H9 (cell line): ENCODE data around the gene UQCR10. TPM values are rescaled to one million over a fixed set of nuclear protein-coding genes. Genes with fewer than 3 reads are reported as not detected.

Experiments
- DNase-seq: peaks from one replicate; pipeline ENCODE4 v3.0.0-alpha.2; 2017
- H2AFZ ChIP-seq: one replicate; pipeline ENCODE4 v1.6.1; 2013; ENCODE audit warnings: mild to moderate bottlenecking, low read length, control low read depth, moderate library complexity
- H2AK5ac ChIP-seq: 2 replicates; pipeline ENCODE4 v1.6.1; 2013; ENCODE audit warnings: low read length, control low read depth, mixed read lengths; ENCODE audit not compliant: insufficient read length
- H2BK120ac ChIP-seq: one replicate; pipeline ENCODE4 v1.6.1; 2013; ENCODE audit warnings: low read depth, mild to moderate bottlenecking, low read length, control low read depth, inconsistent platforms; ENCODE audit not compliant: poor library complexity, severe bottlenecking
- H2BK12ac ChIP-seq: 2 replicates; pipeline ENCODE4 v1.6.1; 2013; ENCODE audit warnings: low read length, control low read depth, mixed read lengths, low read depth; ENCODE audit not compliant: insufficient read length
- H2BK15ac ChIP-seq: 2 replicates; pipeline ENCODE4 v1.6.1; 2013; ENCODE audit warnings: low read depth, low read length, control low read depth
- H2BK20ac ChIP-seq: one replicate; pipeline ENCODE4 v1.6.1; 2013; ENCODE audit warnings: low read depth, mild to moderate bottlenecking, low read length, control low read depth, inconsistent platforms; ENCODE audit not compliant: poor library complexity, severe bottlenecking
- H2BK5ac ChIP-seq: 2 replicates; pipeline ENCODE4 v1.6.1; 2013; ENCODE audit warnings: low read length, control low read depth, mixed read lengths; ENCODE audit not compliant: insufficient read length
- H3K14ac ChIP-seq: 2 replicates; pipeline ENCODE4 v1.6.1; 2013; ENCODE audit warnings: low read length, control low read depth; ENCODE audit not compliant: insufficient read depth
- H3K18ac ChIP-seq: 2 replicates; pipeline ENCODE4 v1.6.1; 2013; ENCODE audit warnings: low read depth, mild to moderate bottlenecking, mixed read lengths, low read length, control low read depth; ENCODE audit not compliant: insufficient read length
- H3K23ac ChIP-seq: 2 replicates; pipeline ENCODE4 v1.6.1; 2013; ENCODE audit warnings: low read length, control low read depth, mixed read lengths, low read depth; ENCODE audit not compliant: insufficient read length
- H3K23me2 ChIP-seq: 2 replicates; pipeline ENCODE4 v1.6.1; 2013; ENCODE audit warnings: low read depth, mild to moderate bottlenecking, mixed read lengths, low read length, control low read depth; ENCODE audit not compliant: insufficient read length, poor library complexity, severe bottlenecking
- H3K27ac ChIP-seq: 2 replicates; pipeline ENCODE4 v1.5.1; 2013; ENCODE audit warnings: low read length, control low read depth, mixed read lengths, low read depth; ENCODE audit not compliant: insufficient read length
- H3K27me3 ChIP-seq: 2 replicates; pipeline ENCODE4 v1.6.1; 2013; ENCODE audit warnings: low read length, control low read depth, inconsistent platforms; ENCODE audit not compliant: insufficient read depth
- H3K4ac ChIP-seq: 2 replicates; pipeline ENCODE4 v1.6.1; 2013; ENCODE audit warnings: low read depth, mild to moderate bottlenecking, control low read depth, inconsistent platforms, low read length, moderate library complexity
- H3K4me1 ChIP-seq: 2 replicates; pipeline ENCODE4 v1.6.1; 2013; ENCODE audit warnings: low read length, control low read depth, inconsistent platforms; ENCODE audit not compliant: insufficient read depth
- H3K4me2 ChIP-seq: 2 replicates; pipeline ENCODE4 v1.6.1; 2013; ENCODE audit warnings: low read length, control low read depth, mixed read lengths; ENCODE audit not compliant: insufficient read length, insufficient read depth
- H3K56ac ChIP-seq: 2 replicates; pipeline ENCODE4 v1.6.1; 2013; ENCODE audit warnings: low read depth, mild to moderate bottlenecking, mixed read lengths, low read length, control low read depth; ENCODE audit not compliant: insufficient read length
- H3K79me1 ChIP-seq: 2 replicates; pipeline ENCODE4 v1.6.1; 2013; ENCODE audit warnings: low read depth, mild to moderate bottlenecking, moderate library complexity, low read length, control low read depth, inconsistent platforms; ENCODE audit not compliant: insufficient read depth, poor library complexity, severe bottlenecking
- H3K79me2 ChIP-seq: 2 replicates; pipeline ENCODE4 v1.6.1; 2013; ENCODE audit warnings: low read length, control low read depth, inconsistent platforms; ENCODE audit not compliant: insufficient read depth
- H3K9ac ChIP-seq: 2 replicates; pipeline ENCODE4 v1.6.1; 2013; ENCODE audit warnings: low read length, control low read depth, mixed read lengths; ENCODE audit not compliant: insufficient read length; ENCODE audit errors: extremely low read depth
- H3K9me3 ChIP-seq: one replicate; pipeline ENCODE4 v1.6.1; 2013; ENCODE audit warnings: low read depth, low read length, inconsistent platforms; ENCODE audit not compliant: control insufficient read depth
- H3T11ph ChIP-seq: one replicate; pipeline ENCODE4 v1.6.1; 2013; ENCODE audit warnings: mild to moderate bottlenecking, low read length, control low read depth, inconsistent platforms
- H4K20me1 ChIP-seq: one replicate; pipeline ENCODE4 v1.6.1; 2013; ENCODE audit not compliant: control insufficient read depth, insufficient read length, insufficient read depth
- H4K5ac ChIP-seq: 2 replicates; pipeline ENCODE4 v1.6.1; 2013; ENCODE audit warnings: low read depth, mild to moderate bottlenecking, mixed read lengths, low read length, control low read depth; ENCODE audit not compliant: insufficient read length
- H4K8ac ChIP-seq: replicated peaks from 2 replicates; pipeline ENCODE4 v1.6.1; 2013; ENCODE audit warnings: low read length, control low read depth, mixed read lengths, low read depth; ENCODE audit not compliant: insufficient read length
- H4K91ac ChIP-seq: 2 replicates; pipeline ENCODE4 v1.6.1; 2013; ENCODE audit warnings: low read depth, mild to moderate bottlenecking, moderate library complexity, mixed read lengths, low read length, control low read depth; ENCODE audit not compliant: insufficient read length
- H3K27ac Mint-ChIP-seq, 3 experiments: 2 replicates in 2 of 3; 3 replicates in 1 of 3; pipeline ENCODE4 v1.8.0; 2020 to 2021; ENCODE audit warnings: mixed read lengths in 3 of 3, mild to moderate bottlenecking in 1 of 3, moderate library complexity in 1 of 3
- H3K27me3 Mint-ChIP-seq: 2 replicates; pipeline ENCODE4 v1.8.0; 2021; ENCODE audit warnings: low read depth, mild to moderate bottlenecking, moderate library complexity, mixed read lengths
- H3K36me3 Mint-ChIP-seq, 3 experiments: 2 replicates in 2 of 3; 3 replicates in 1 of 3; pipeline ENCODE4 v1.8.0; 2020 to 2021; ENCODE audit warnings: low read depth in 3 of 3, mixed read lengths in 3 of 3; ENCODE audit not compliant: insufficient read depth in 1 of 3
- H3K4me1 Mint-ChIP-seq, 2 experiments: 2 replicates each; pipeline ENCODE4 v1.8.0; 2020; ENCODE audit warnings: mixed read lengths in 2 of 2
- H3K4me3 Mint-ChIP-seq, 2 experiments: 2 replicates in 1 of 2; 3 replicates in 1 of 2; pipeline ENCODE4 v1.8.0; 2020 to 2021; ENCODE audit warnings: mild to moderate bottlenecking in 2 of 2, mixed read lengths in 2 of 2, moderate library complexity in 1 of 2
- H3K9me3 Mint-ChIP-seq, 2 experiments: 2 replicates in 1 of 2; 3 replicates in 1 of 2; pipeline ENCODE4 v1.8.0; 2020; ENCODE audit warnings: mild to moderate bottlenecking in 2 of 2, mixed read lengths in 2 of 2, moderate library complexity in 1 of 2
- CTCF ChIP-seq: fragments of 200-600 bp; sonication (generic); conservative IDR thresholded peaks from 3 replicates; pipeline ENCODE4 v1.8.0; 2021; ENCODE audit warnings: antibody characterized with exemption, mild to moderate bottlenecking
- WGBS: extraction: QIAGEN DNeasy Blood & Tissue Kit; methylation state at CpG from one replicate; pipeline ENCODE4 v1.1.7; 2013; ENCODE audit warnings: missing lambda C conversion rate, low lambda C conversion rate, mixed read lengths; ENCODE audit not compliant: insufficient read length; ENCODE audit errors: extremely low coverage; 5-methylcytosine and 5-hydroxymethylcytosine counted together
- total RNA-seq: library from RNA; stranded (reverse); gene quantifications from 2 replicates; pipeline ENCODE4 v1.2.1, GENCODE V29; 2021

UQCR10 gene
- total RNA-seq, 1 experiment from 2014 or later, result 124 TPM

GRCh38 chr22:29734838-29735237 lies 32.3 kb upstream of the UQCR10 start:
- no peak overlapping the region for H3K9ac ChIP-seq
- H4K91ac ChIP-seq, result no peak overlapping the region
- peak; percentile 63 for DNase-seq
- no peak overlapping the region for H3K18ac ChIP-seq
- no peak overlapping the region for H2BK5ac ChIP-seq
- H3K36me3 Mint-ChIP-seq, result peaks cover 0 to 5% (median 3%) of the 10 kb centered on the region in 3 experiments; a peak in 3 of 7 replicates
- H2BK15ac ChIP-seq, result no peak overlapping the region
- H3K4me3 Mint-ChIP-seq, result peak overlapping the region in 1 of 2 experiments; percentile 20; a peak in 1 of 5 replicates
- no peak overlapping the region for H2BK120ac ChIP-seq
- H4K5ac ChIP-seq, result no peak overlapping the region
- H3K27ac Mint-ChIP-seq, result peak overlapping the region in 2 of 3 experiments; percentile 18 to 91; a peak in 2 of 7 replicates
- TF ChIP-seq CTCF, result peak; percentile 39
- peaks cover 8 to 22% of the 10 kb centered on the region in 2 experiments for H3K4me1 Mint-ChIP-seq
- H3K27ac ChIP-seq, result no peak overlapping the region
- H2BK20ac ChIP-seq, result no peak overlapping the region
- peaks cover 2% of the 10 kb centered on the region for H4K20me1 ChIP-seq
- no peak overlapping the region for H3K23ac ChIP-seq
- no peak overlapping the region for H3K14ac ChIP-seq
- H3K4me2 ChIP-seq, result no peak overlapping the region
- no peaks in the 10 kb centered on the region for H3K27me3 ChIP-seq
- no peak overlapping the region for H3K56ac ChIP-seq
- H3K79me1 ChIP-seq, result no peaks in the 10 kb centered on the region
- no CpG with 5 or more reads among the region's 9 CpGs for WGBS
- H3K23me2 ChIP-seq, result no peaks in the 10 kb centered on the region
- no peaks in the 10 kb centered on the region for H3K27me3 Mint-ChIP-seq
- no peak overlapping the region for H2BK12ac ChIP-seq
- no peak overlapping the region for H3T11ph ChIP-seq
- no peaks in the 10 kb centered on the region for H3K79me2 ChIP-seq
- no peak overlapping the region for H3K4ac ChIP-seq
- H2AFZ ChIP-seq, result no peak overlapping the region
- no peak overlapping the region for H4K8ac ChIP-seq
- H3K9me3 ChIP-seq, result no peaks in the 10 kb centered on the region
- no peaks in the 10 kb centered on the region for H3K4me1 ChIP-seq
- H2AK5ac ChIP-seq, result no peak overlapping the region
- H3K9me3 Mint-ChIP-seq, result peaks cover 3% of the 10 kb centered on the region in 2 experiments; a peak in 3 of 5 replicates
